GM12873 (cell line): ENCODE results near the gene SSTR4.

Source experiments
- CTCF ChIP-seq: IDR thresholded peaks from 2 replicates; pipeline ENCODE4 v1.5.1; 2012; ENCODE audit warnings: low read depth, mild to moderate bottlenecking, moderate library complexity, low read length, control low read depth; ENCODE audit not compliant: insufficient read depth; ENCODE audit errors: missing control alignments

The SSTR4 gene

DNA sequence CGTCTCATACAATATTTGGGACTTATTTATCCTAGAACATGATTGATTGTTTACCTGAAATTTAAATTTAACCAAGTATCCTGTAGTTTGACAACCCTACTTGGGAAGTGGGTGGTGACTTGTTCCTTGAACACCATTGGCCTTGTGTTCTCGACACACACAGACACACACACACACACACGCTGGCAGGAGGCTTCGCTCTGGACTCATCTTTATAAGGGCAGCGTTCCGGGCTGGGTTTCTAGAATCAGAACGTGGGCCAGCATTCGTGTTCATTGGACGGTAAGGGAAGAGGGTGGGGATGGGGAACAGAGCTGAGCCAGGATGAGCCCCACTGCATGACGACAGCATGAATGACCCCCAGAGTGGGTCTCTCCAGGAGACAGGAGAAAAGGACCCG, 16.2 kb upstream of the SSTR4 start:
- no peak for TF ChIP-seq CTCF

GRCh38 chr20:23019403-23019802, 15.7 kb upstream of the SSTR4 start:
- no peak for TF ChIP-seq CTCF

GRCh38 chr20:23020230-23021018, 14.7 kb upstream of the SSTR4 start:
- no peak for TF ChIP-seq CTCF

DNA sequence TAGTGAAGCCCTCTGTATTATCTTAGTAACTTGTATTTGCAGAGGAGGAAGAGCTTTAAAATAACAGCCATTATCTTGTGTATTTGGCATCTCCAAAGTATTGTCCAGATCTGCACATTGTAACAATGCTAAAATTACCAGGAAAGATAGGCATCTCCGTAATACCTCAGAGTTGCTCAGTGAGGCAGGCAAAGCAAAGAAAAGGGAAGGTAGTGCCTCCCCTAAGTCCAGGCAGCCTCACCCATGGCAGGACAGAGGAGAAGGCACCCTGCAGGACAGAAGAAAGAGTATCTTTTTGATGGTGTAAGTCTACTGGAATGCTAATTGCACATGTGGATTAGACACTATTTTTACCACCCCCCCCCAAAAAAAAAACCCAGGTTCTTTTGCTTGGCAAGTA, 13.6 kb upstream of the SSTR4 start:
- no peak for TF ChIP-seq CTCF

DNA sequence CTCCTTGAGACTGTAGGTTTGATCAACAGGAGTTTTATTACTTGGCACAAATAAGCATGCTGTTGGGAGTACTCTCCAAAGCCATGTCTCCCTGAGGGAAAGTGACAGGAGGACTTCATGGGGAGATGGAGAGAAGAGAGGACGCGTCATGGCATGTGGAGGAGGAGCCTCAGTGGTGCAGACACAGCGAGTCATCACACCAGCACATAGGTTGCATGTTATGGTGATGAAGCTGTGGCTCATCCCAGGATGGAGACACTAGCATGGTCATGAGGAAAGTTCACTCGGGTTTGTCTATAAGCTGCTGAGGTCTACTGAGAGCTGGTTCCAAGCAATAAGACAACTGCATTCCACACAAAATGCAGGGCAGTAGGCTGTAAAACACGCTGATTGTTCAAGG, 13.2 kb upstream of the SSTR4 start:
- TF ChIP-seq CTCF: no peak

- no peak for TF ChIP-seq CTCF
These were observed 12.3 kb upstream of the SSTR4 start for GRCh38 chr20:23022849-23023248.

DNA sequence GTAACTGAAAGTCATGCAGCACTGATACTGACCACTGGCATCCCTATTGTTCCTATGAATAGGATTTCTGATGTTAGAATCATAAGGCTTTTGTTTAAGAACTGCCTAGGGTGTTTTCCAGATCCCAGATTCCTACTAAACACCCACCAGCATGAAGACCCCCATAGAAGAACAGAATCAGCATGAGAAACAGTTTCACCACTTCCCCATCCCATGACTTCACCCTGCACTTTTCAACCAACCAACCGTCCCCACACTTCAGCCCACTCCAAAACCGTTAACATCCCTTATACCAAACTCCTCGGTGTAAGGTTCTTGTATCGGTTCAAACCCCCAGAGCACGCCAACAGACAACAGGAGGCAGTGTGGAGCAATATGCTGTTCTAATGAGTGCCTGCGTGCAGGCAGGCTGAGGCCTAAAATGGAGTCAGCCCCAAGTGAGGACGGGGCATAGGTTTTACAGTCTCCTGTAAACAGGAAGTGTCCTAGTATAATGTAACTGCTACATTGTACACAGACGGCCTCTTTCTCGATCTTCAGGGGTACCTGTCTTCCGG, 11.4 kb upstream of the SSTR4 start:
- no peak for TF ChIP-seq CTCF
